Astrocyte of the cerebellum (primary cell): ENCODE results near the gene FOXP1.

Experiments used
- DNase-seq: peaks from one replicate; pipeline ENCODE4 v3.0.0-alpha.2; 2011; ENCODE audit warnings: low read depth
- H3K4me3 ChIP-seq: 2 replicates; pipeline ENCODE4 v1.5.1; 2011; ENCODE audit warnings: mild to moderate bottlenecking, low read depth, low read length, moderate library complexity
- CTCF ChIP-seq: IDR thresholded peaks from 2 replicates; pipeline ENCODE4 v1.5.1; 2012; ENCODE audit warnings: low read length, low read depth, moderate library complexity, mild to moderate bottlenecking; ENCODE audit errors: missing control alignments
- in situ Hi-C: cut with HindIII; loops from 2 replicates; pipeline ENCODE4 v1.10.0; 2017; ENCODE audit warnings: low sequenced_read_pairs

FOXP1 gene

GRCh38 chr3:71350998-71351397 is 232.5 kb downstream of the FOXP1 start:
- no peak for TF ChIP-seq CTCF
- no peak for DNase-seq
- in situ Hi-C loops = no loop called here
- no peak overlapping the region for H3K4me3 ChIP-seq

- in situ Hi-C loops = no loop called here
- DNase-seq = no peak
- no peak overlapping the region for H3K4me3 ChIP-seq
- TF ChIP-seq CTCF = no peak
These were observed 234.7 kb downstream of the FOXP1 start for GRCh38 chr3:71348831-71349230.

GRCh38 chr3:71348001-71348632 is 235.4 kb downstream of the FOXP1 start:
- H3K4me3 ChIP-seq = no peak overlapping the region
- in situ Hi-C loops = no loop called here
- no peak for DNase-seq
- no peak for TF ChIP-seq CTCF

GRCh38 chr3:71346061-71346460 is 237.5 kb downstream of the FOXP1 start:
- in situ Hi-C loops = no loop called here
- DNase-seq = no peak
- H3K4me3 ChIP-seq = no peak overlapping the region
- TF ChIP-seq CTCF = no peak

- no peak for DNase-seq
- H3K4me3 ChIP-seq = no peak overlapping the region
- TF ChIP-seq CTCF = no peak
- in situ Hi-C loops = no loop called here
These were observed 238.0 kb downstream of the FOXP1 start for GRCh38 chr3:71345429-71346040.

GRCh38 chr3:71341721-71342120 is 241.8 kb downstream of the FOXP1 start:
- no peak overlapping the region for H3K4me3 ChIP-seq
- peak; percentile 70 for DNase-seq
- in situ Hi-C loops = no loop called here
- no peak for TF ChIP-seq CTCF

GRCh38 chr3:71339049-71339448 is 244.5 kb downstream of the FOXP1 start:
- no peak for TF ChIP-seq CTCF
- no peak overlapping the region for H3K4me3 ChIP-seq
- in situ Hi-C loops = no loop called here
- DNase-seq = no peak
